ENCODE data around the gene P2RY12.

Gene P2RY12

DNA sequence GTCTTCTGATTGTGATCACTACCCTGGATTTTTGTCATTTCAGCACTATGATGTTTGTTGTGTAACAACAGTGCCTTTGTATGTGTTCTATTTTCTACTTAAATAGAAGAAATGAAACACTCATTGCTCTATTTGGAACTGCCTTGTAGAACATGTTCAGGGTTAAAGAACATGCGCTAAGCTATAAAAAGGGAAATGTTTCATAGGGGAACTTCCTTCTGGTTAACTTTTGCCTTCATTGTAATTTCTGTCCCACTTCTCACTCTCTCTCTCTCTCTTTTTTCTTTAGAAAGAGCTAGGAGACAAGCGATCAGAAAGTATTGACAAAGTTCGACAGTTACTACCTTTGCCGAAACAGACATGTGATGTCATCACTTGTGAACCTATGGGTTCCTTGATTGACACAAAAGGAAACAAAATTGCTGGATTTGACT is at the start of gene P2RY12:
Gene P2RY12 (minus strand): TSS at position 13 of the 434 bp plus-strand sequence. CDS start 45,908 bp downstream, outside the sequence.
- DNase-seq, result no peak

DNA sequence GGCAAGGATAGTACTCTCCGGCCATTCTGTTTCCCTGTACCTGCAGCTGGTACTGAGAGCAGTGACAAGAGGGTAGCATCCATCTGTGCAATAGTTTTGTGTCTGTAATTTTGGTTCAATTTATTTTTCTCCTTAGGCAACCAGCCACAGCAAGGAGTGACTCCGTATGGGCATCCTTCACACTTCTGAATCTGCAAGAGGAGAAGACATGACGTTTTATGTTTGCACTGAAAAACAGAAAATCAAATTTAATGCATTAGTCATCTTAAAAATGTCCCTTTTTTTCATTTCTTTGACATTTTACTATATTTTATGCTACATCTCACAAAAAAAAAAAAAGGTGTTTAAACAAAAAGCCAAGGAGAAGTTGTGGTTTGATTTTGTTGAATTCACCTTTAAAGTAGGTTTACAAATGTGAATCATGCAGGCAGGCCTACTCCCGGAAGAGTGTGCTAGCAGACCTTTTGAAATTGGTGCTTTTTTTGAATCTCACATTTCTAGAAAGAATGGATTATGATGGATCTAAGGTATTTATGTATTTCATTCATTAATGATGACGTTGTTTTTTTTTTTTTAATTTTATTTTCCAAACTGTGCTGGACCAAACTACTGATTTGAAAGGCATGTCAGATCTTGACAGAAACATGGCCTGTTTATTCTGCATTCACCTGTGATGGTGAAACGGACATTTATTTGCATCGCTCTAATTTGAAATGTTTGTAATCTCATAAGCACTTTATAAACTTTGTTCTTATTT is 48.2 kb upstream of the P2RY12 start:
- DNase-seq, result no peak

DNA sequence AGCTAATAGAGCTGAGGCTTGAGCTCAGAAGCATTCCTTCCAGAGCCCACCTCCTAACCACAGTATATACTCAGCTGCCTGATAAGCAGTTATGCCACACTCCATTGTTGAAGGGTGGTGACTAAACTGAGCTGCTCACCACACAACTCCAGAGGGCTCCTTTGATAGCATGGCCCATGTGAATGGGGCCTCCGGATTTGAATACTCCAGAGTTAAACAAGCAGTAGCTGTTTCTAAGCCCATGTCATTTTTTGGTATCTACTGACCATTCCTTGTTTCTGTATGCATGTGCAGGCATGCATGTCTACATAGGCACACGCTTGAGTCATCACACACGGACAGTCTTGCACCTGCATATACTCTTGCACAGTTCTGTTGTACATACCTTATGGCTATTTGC is 47.4 kb upstream of the P2RY12 start:
- DNase-seq, result no peak

DNA sequence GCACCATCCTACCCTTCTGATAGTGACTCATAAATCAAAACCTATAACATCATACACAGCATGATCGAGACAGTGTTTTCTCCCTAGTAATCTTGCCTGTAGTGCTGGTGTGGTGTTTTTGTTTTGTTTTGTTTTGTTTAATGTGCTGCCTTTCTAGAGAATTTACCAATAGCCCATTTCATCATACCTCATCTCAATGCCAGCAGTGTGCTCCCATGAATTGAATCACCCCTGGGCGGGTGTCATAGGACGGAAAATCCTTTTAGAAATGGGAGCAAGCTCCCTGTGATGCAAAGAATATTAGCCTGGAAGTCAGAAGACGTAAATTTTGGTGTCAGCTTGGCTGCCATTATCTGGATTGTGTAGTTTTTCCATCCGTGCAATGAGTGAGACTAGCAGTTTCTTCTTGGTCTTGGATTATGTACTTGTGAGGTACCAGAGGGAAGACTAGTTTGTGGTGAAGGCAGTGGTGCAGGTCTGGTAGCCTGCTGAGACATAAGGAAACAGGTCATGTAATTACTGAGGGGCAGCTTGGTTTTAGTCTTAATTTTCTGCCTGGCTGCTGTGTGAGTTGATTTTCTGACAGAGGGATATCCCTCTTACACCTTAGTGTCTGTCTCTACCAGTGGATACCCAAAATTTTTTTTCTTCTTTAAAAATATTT is 46.4 kb upstream of the P2RY12 start:
- no peak for DNase-seq

DNA sequence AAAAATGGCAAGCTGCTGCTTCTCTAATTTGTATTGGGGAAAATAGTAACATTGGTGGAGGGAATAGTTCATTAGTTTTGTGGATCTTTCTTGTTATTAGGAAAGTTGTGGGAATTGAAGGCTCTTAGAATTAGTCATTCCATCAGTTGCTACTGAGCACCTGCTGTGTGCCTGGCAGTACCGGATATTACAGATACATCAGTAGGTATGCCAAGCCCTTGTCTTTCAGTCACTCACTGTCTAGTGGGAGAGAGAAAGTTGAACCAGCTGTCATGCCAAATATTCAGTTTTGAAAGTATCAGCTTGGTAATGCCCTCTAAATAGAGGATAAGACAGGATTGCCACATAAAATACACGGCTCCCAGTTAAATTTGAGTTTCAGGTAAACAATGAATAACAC is 43.8 kb upstream of the P2RY12 start:
- no peak for DNase-seq

DNA sequence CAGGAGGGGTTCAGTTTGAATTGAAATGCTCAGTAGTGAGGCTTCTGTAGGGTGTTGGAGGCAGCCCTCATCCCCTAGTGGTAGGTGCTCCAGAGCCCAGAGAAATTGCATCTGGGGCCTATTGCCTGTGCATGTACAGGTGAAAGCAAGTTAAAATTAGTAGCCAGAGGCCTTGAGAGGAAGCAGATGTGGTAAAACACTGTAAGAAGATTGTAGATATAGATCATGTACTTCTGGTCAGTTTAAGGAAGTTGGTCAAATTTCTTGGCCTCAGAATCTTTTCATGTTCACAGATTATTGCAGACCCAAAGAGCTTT is 41.7 kb upstream of the P2RY12 start:
- DNase-seq, result no peak

DNA sequence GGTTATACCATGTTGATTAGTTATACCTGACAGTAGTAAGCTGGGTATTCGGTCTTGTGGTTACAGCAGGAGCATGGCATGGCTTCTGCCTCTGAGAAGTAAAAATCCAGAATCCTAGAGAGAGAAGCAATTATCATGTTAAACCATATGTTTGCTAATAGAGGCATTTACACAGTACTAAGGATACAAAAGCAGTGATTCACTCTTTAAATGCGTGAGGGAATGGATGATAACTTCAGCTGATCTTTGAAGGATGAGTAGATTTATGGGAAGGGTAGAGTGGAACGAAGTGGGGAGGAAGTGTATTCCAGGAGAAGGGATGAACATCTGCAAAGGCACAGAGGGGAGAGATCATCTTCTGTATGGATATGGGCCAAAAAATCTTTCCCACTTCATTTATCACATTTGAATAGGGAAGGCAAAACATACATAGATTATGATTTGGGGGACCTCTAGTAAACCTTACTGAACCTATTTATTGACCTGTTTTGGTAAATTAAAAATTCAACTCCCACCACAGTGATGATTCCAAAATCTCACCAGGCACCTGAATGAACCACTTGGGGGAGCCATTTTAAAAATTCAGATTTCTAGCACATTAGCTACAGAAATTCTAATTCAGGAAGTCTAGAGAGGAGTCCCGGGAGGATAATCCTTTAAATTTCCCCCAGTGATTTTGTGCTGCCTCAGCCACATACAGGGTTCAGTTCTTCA is 41.2 kb upstream of the P2RY12 start:
- DNase-seq, result no peak

DNA sequence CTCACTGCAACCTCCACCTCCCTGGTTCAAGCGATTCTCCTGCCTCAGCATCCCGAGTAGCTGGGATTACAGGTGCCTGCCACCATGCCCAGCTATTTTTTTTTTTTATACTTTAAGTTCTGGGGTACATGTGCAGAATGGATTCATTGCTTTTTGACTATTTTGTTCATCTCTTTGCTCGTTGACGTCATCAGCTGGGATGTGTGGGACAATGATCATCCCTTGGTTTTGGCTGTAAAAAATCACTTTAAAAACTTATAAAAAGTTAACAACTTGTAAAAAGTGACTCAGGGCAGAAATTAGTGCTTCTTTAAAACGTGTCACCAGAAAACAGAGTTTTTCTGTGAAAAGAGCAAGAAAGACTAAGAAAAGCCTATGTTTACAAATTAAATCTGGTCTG is 38.5 kb upstream of the P2RY12 start:
- no peak for DNase-seq

DNA sequence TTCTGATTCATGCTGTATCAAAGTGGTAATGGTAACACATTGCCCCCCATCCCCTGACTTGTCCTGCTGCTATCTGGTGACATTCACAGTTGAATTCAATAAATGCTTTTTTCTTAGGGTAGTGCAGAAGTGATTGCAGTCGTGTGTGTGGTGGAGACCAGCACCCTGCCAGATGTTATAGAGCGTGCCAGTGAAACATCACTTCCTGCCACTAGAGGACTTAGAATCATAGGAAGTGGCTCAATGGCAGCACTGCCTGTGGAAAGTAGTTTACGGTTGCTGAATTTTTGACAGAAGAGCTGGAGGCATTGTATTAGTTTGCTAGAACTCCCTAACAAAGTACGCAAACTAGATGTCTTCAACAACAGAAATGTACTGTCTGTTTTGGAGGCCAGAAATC is 37.4 kb upstream of the P2RY12 start:
- no peak for DNase-seq

DNA sequence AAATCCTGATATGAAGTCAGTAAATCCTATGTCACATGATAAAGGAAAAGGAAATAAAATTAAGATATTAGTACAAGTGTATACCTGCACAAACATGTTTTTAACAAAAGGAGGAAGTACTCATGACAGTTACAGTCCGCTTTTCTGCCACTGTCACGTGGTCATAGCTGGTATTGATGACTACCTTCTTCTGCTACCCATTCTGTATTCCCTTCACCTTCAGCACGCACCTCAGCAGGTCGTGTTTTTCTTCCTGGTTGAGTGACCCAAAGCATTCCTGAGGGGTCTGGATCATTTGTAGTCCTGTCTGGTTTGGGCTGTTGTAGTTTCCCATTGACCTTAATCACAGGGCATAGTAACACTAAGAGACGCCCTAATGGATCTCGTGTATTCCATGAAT is 35.3 kb upstream of the P2RY12 start:
- DNase-seq, result no peak

DNA sequence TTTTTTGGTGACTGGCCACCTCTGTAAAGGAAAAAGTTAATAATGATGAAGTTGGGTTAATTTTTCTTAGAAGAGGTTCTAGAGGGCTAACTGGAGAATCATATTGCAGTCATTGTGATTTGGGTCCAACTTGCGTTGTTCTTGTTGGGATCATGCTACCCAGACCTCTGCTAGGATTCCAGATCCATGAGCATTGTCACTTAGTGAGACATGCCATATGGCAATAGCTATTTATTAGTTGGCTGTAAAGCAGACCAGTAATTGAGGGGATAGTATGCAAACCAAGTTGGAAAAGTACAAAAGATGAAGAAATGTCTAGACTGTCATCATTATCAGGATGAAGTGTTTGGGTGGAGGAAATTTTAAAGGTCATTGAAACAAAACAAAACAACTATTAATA is 30.7 kb upstream of the P2RY12 start:
- DNase-seq, result no peak

DNA sequence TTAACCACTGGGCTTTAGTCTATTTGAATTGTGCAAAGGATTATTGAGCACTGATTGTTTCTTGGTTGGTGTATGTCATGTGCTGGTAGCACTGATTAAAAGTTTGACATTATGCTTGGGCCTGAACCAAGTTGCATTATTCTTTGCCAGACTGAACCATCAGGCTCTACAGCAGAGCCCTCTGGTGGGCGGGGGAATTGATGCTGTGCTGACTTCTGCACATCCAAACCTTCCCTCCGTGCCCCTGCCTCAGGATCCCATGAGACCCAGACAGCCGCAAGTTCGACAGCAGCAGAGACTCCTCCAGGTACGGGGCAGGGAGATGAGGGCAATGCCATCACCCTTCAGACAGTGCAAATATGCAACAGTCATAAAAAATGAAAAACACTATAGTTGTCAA is 28.4 kb upstream of the P2RY12 start:
- no peak for DNase-seq

DNA sequence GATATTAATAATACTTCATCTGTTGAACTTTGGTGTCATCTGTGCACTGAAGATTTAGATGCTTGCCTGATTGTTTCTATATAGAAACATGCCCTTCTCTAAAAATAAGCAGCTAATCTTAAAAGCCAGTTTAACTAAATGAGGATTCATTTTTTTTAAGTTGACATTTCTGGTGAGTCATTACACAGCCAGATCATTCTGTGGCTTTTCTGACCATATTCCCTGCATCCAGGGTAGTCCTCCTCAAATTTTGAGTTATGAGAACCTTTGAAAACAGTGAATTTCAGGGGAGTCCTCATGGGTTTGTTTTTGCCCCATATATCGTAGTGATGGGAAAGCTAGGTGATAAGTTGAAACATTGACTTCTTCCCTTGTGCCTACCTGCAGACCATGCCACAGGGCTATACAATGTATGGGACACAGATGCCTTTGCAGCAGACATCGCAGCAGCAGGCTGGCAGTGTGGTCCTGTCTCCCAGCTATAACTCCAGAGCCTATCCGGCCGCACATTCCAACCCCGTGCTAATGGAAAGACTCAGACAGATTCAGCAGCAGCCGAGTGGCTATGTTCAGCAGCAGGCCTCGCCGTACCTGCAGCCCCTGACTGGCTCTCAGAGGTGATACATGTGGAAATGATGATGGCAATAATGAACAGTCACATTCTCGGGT is 26.5 kb upstream of the P2RY12 start:
- no peak for DNase-seq

DNA sequence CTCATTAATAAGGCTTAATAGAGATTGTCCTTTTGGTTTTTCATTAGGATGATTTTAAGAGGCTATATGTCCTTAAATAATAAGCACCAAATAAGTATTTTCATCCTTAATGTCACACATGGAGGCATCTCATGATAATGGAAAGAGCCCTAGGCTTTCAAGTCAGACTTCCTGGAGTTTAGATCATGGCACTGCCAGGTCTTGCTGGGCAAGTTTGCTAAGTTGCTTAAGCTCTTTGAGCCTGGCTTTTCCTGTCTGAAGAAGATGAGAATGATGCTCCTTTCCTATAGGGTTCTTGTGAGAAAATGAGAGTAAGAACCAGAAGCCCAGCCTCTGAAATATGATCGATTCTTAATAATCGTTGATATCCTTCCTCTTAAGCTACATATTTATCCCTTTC is 23.4 kb upstream of the P2RY12 start:
- DNase-seq, result no peak

DNA sequence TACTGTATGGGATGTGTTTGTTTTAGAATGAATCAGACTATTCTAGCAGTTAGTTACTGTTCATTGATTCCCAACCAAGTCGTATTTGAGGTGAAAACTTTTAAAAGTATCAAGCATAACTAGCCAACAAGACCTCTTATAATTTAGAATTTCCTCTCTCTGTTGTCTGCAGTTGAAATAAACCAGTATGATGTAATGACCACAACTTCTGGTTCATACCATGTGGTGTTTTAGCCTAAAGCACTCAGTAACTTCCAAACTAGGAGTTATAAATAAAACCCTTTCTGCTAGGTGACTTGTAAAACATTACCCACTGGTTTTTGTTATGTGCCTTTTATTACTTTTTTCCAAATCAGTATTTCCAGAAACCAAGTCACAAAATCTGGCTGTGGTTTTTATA is 19.8 kb upstream of the P2RY12 start:
- DNase-seq, result no peak

DNA sequence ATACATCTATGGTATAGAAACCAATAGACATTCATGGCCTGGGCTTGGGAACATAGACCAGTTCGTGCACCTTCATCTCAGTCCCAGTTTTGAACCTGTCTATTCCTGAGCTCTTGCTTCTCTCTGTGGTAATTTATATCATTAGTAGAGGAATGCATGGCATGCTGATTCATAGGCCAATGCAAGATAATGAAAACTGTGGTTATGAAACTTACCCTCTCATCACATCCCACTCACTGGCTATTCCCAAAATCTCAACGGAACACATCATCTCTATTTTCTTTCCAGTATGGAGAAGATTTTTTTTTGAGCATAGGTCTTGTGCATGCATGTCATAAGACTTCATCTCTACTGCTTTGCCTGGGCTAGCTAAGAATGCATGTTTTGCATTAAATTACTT is 18.7 kb upstream of the P2RY12 start:
- no peak for DNase-seq

DNA sequence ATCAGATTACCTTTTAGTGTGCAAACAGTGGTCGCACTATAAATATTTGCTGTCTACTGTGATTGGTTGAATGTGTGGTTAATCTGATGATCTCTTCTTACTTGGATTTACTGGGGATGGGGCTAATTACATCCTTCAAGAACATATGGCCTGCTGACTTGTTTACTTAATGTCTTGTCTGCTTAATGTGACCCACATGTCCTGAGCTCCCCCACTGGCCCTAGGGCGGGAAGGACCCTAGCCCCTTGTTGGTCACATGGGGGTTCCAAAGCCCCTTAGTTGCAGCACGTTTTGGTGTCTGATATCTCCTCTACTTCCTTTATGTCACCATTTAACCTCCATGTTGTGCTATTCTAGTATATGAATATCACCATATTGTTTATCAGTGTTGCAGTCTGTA is 17.8 kb upstream of the P2RY12 start:
- no peak for DNase-seq

DNA sequence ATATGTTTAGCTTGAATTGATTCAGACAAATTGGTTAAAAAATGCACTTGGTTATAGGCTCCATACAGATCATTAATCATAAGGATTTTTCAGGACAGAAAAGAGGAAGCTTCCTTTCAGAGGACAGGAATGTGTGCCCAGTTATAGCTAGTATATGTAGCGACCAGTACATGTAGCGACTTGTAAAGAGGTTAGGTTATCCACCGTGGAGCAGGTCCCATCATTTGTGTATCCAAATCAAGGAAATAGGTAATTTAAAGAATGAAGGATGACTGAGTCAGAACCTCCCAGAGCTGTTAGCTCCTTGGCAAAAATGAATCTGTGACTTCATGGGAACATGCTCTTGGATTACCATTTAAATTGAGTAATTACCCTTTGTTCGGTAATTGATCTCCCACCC is 15.8 kb upstream of the P2RY12 start:
- DNase-seq, result no peak

DNA sequence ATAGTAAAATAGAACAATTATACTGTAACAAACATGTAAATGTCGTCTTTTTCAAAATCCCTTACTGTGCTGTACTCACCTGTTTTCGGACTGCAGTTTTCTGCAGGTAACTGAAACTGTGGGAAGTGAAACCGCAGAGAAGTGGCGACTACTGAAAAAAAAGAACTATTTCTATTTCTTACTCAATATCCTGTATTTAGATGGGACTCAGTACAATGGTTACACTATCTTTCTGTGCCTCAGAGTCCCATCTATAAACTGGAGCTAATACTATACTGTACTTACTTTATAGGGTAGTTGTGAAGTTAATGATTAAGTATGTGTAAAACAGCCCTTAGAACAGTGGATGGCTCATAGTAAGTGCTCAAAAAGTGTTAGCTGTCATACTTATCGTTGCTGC is 14.3 kb upstream of the P2RY12 start:
- DNase-seq, result no peak

DNA sequence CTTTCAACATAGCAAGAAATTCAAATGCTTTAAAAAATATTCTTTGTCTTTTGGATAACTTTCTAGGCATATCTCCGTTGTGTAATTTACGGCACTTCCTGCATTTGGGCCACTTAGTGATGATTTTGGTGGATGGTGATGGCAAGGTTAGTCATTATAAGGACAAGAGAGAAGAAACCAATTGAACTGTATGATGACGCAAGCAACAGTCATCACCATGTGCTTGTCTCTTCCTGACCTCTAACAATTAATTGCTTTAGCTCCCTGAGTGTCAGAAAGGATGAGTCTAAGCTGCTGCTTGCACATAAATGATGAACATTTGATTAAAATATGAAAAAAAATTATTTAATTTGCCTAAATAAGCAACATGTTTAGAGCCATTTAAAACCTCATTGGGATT is 11.3 kb upstream of the P2RY12 start:
- DNase-seq, result no peak

DNA sequence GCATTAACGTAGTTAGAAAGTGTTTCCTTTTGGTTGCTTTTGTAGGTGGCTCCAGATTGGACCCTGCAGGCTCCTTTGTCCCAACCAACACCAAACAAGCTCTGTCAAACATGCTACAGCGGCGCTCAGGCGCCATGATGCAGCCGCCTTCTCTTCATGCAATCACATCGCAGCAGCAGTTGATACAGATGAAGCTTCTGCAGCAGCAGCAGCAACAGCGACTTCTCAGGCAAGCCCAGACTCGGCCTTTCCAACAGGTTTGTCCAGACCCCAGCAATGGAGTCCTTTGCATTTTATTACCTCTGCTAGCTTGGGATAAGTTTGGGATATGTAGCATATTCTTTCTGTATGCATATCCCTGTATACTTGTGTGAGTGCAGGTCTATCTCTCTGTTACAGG is 10.1 kb upstream of the P2RY12 start:
- DNase-seq, result no peak

DNA sequence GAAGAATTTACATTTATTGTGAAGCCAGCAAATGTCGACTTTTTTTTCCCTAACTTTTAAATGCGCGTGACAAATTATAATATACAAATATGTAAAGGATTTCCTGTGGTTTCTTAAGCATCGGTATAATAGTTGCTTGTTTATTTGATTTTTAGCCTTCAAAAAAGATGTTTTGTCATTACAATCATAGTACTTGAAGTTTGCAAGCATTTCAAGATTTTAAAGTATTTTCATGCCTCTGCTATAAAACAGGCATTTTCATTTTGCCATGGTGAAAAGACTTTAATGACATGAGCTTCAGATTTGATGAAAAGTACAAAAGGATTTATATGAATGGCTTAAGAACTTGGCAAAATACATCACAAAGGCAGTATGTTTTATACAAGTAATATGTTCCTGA is 9.4 kb upstream of the P2RY12 start:
- no peak for DNase-seq

DNA sequence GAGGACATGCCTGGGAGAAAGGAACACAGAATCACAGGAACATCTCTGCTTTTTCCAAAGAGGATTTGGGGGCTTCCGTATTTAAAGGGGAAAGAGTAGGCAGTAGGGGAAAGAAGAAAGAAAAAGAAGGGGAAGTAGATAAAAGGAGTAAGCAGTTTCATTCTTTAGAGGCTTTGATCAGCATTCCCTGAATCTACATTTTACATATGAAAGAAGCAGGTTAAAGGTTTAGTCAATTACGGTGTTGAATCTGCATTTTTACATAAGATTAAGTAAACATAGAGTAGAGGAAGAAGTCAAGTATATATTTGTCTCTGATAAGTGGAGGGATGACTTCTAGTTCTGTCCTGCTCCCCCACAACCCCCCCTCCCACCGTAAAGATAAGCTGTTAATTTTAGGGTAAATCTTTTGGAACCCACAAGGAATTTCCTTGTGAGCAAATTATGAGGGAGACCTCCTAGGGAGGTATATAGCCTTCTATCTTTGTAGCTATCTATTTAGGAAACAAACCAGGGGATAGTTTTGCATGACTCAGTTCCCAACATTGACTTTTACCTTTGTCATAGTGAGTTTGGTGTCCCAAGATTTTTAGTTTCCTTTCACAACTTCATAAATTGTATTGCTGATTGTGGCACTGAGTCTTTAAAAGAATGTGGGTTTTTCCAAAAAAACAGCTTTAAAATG is 8.7 kb upstream of the P2RY12 start:
- no peak for DNase-seq

Measured in NCI-H774 (cell line).